Epithelial cell of proximal tubule (primary cell): ENCODE data around the gene SLC36A1. TPM values are rescaled to one million over a fixed set of nuclear protein-coding genes. Genes with fewer than 3 reads are reported as not detected.

Source experiments
- DNase-seq: peaks from one replicate; pipeline ENCODE4 v3.0.0-alpha.2; 2011; ENCODE audit warnings: low read depth
- H3K4me3 ChIP-seq: 2 replicates; pipeline ENCODE4 v1.5.1; 2011; ENCODE audit warnings: low read depth, mild to moderate bottlenecking, low read length
- total RNA-seq: library from RNA; depleted of rRNA; stranded (reverse); fragments of >200 nt; gene quantifications from 2 replicates; pipeline ENCODE4 v1.2.3, GENCODE V29; 2015
- TF ChIP-seq, protein P1 (sequence below): conservative IDR thresholded peaks from 2 replicates; pipeline ENCODE4 v1.5.1; 2012; ENCODE audit warnings: low read depth, mild to moderate bottlenecking, low read length

The SLC36A1 gene
- total RNA-seq, 1 donor from 2014 or later, result 2.4 TPM

DNA sequence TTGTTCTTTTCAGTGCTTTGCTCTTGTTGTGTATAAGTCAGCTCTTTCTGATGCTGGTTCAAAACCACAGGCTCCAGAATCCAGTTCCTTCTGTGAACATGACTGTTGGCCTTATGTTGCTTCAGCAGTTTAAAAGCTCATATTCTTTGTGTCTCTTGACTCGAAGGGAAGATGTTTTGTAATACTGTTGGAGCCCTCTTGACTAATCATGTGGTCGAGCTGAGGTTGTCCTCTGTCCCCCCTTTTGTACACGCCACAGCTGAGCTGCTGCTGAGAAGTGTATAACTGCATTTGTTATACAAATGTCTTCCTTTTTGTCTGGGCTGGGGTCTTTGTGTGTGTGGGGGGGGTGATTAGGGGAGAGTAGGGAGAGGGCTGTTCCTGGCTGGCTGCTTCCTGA is 35.8 kb downstream of the SLC36A1 start:
- H3K4me3 ChIP-seq, result no peak overlapping the region
- DNase-seq, result no peak
- TF ChIP-seq, protein P1, sequence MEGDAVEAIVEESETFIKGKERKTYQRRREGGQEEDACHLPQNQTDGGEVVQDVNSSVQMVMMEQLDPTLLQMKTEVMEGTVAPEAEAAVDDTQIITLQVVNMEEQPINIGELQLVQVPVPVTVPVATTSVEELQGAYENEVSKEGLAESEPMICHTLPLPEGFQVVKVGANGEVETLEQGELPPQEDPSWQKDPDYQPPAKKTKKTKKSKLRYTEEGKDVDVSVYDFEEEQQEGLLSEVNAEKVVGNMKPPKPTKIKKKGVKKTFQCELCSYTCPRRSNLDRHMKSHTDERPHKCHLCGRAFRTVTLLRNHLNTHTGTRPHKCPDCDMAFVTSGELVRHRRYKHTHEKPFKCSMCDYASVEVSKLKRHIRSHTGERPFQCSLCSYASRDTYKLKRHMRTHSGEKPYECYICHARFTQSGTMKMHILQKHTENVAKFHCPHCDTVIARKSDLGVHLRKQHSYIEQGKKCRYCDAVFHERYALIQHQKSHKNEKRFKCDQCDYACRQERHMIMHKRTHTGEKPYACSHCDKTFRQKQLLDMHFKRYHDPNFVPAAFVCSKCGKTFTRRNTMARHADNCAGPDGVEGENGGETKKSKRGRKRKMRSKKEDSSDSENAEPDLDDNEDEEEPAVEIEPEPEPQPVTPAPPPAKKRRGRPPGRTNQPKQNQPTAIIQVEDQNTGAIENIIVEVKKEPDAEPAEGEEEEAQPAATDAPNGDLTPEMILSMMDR, result no peak

DNA sequence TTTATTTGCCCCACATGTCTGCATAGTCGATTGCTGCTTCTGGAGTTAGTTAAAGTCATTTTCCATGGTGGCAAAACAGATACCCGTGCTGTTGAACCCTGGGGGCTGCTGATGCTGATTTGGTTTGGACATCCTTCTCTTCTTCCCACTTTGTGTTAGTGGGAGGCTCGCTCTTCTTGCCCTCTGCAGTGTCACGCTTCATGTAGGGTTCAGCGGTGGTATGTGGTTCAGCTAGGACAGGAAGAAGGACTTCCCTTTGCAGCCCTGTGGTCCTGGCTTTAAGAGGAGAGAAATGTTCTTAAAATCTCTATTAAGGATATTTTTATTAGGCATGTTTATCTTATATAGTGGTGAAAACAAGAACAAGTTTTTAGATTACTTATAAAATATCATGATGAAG is 36.2 kb downstream of the SLC36A1 start:
- no peak for DNase-seq
- no peak overlapping the region for H3K4me3 ChIP-seq
- TF ChIP-seq, protein P1, result no peak

DNA sequence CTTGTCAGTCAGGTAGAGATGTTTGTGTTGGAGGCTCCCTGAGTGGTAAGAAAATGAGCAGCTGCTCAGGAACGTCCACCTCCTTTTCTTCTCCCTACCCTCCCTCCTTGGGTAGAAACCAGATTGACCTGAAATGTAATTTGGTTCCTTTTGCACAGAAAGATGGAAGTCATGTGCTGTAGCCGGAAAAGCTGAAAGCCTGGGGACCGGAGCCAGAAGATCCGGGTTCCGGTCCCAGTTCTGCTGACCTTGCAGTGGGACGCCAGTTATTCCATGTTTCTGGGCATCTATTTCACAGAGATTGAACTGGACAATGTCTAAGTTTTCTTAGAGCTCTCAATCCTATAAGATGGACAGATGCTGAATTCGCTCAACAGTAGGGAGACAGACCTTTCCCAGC is 40.1 kb downstream of the SLC36A1 start:
- TF ChIP-seq, protein P1, result no peak
- H3K4me3 ChIP-seq, result no peak overlapping the region
- DNase-seq, result no peak

DNA sequence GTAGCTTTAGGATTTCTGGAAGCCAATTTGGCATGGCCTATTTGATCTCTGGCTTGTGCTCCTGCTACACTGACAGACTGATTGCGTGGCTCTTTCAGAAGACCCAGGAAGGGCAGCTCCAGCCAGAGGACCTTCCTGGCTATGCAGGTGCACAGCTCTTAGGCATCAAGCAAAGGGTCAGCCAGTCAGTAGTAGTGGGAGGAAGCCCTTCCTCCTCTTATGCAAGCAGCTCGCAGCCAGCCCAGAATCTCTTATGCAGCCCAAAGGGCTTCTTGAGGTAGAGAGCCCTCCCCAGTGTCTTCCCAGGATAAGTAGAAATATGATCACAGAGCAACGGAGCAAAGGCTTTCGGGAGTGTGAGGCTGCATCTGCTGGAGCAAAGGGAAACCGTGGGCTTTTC is 43.2 kb downstream of the SLC36A1 start:
- no peak overlapping the region for H3K4me3 ChIP-seq
- DNase-seq, result no peak
- TF ChIP-seq, protein P1, result no peak

DNA sequence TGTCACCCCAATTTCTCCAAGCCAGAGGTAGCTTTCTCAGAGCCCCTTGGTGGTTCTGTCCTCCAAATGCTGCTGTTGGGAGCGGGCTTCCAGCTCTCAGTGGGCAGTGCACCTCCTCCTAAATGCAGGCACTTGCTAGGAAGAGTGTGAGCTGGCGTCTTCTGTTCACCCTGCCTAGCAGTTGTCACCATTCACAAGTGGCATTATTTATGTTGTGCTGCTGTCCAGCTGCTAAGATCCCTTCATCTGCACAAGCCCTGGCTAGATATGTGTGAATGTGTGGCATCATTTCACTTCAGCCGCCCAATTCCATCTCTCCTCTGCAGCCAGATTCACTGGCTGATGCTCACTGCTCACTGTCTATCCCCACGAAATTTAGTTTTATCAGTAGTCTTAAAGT is 43.7 kb downstream of the SLC36A1 start:
- DNase-seq, result no peak
- TF ChIP-seq, protein P1, result no peak
- H3K4me3 ChIP-seq, result no peak overlapping the region

DNA sequence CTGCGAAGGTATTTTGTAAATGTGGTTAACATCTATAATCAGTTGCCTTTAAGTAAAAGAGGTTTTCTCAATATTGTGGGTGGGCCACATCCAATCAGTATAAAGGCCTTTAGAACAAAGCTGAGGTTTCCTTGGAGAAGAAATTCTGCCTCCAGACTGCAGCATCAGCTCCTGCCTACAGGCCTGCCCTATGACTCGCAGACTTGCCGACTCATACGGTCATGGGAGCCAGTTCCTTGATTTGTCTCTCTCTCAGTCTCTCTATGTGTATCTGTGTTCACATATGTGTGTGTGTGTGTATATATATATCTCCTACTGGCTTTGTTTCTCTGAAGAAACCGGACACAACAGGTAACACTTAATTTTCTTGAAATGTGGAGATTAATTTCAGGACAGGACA is 45.3 kb downstream of the SLC36A1 start:
- no peak for DNase-seq
- no peak overlapping the region for H3K4me3 ChIP-seq
- TF ChIP-seq, protein P1, result no peak

DNA sequence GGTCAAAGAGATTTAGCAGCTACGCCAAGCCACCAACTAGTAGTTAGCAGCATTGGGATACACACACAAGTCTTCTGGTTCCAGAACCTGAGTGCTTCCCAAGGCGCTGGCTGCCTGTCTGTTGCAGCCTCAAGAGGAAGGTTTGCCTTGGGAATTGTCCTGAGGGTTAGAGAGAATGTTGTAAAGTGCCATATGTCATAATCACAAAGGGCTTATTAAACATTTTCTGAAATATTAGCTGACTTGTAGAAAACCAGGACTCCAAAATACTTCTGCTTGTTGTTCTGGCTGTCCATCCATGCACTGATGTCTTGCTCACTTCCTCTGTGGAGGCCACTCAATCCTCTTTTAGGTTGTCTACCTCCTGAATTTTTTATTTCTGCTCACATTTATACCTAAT is 46.3 kb downstream of the SLC36A1 start:
- DNase-seq, result no peak
- TF ChIP-seq, protein P1, result no peak
- H3K4me3 ChIP-seq, result no peak overlapping the region
